GM12891 (cell line): ENCODE results near the gene NDUFA11.

ENCODE experiments used
- POLR2A ChIP-seq: IDR thresholded peaks from 2 replicates; pipeline ENCODE4 v1.6.1; 2011; ENCODE audit warnings: low read depth, low read length, control low read depth
- POLR2AphosphoS5 ChIP-seq: IDR thresholded peaks from 2 replicates; pipeline ENCODE4 v1.6.1; 2011; ENCODE audit warnings: low read depth, low read length, control low read depth
- POU2F2 ChIP-seq: IDR thresholded peaks from 2 replicates; pipeline ENCODE4 v1.6.1; 2011; ENCODE audit warnings: low read depth, mild to moderate bottlenecking, control low read depth, low read length, moderate library complexity
- SPI1 ChIP-seq: IDR thresholded peaks from 2 replicates; pipeline ENCODE4 v1.6.1; 2011; ENCODE audit warnings: low read depth, low read length, control low read depth
- TAF1 ChIP-seq: IDR thresholded peaks from 2 replicates; pipeline ENCODE4 v1.6.1; 2011; ENCODE audit warnings: low read depth, low read length, control low read depth

- TF ChIP-seq POLR2AphosphoS5 (no peak), POLR2A (no peak), TAF1 (no peak), POU2F2 (no peak), SPI1 (no peak)
Observed at GRCh38 chr19:5907241-5907640, 3.7 kb upstream of the NDUFA11 start.
